Tibial artery (tissue), 4 donors: ENCODE measurements around the gene CAMTA1.

ENCODE experiments used
- DNase-seq, 2 donors: peaks; one replicate each; pipeline ENCODE4 v3.0.0-alpha.2; 2019
- H3K27ac ChIP-seq, 2 donors: fragments of 200-600 bp; sonication (generic) in 1 of 2; 1 replicate in 1 of 2; 2 replicates in 1 of 2; pipeline ENCODE4 v1.5.1; 2018 to 2019; ENCODE audit warnings: mild to moderate bottlenecking in 1 of 2
- H3K27me3 ChIP-seq, 2 donors: fragments of 200-600 bp; sonication (generic) in 1 of 2; one replicate each; pipeline versions ENCODE4 v1.5.1 to v1.6.0; 2016 to 2019
- H3K36me3 ChIP-seq, 3 donors: fragments of 200-600 bp; sonication (generic) in 2 of 3; one replicate each; pipeline ENCODE4 v1.5.1; 2016 to 2019; ENCODE audit warnings: mild to moderate bottlenecking in 2 of 3
- H3K4me1 ChIP-seq, 4 donors: fragments of 200-600 bp; sonication (generic) in 2 of 4; 1 replicate in 3 of 4; 2 replicates in 1 of 4; pipeline ENCODE4 v1.5.1; 2016 to 2019
- H3K4me3 ChIP-seq, 2 donors: fragments of 200-600 bp; sonication (generic) in 1 of 2; 1 replicate in 1 of 2; 2 replicates in 1 of 2; pipeline ENCODE4 v1.5.1; 2018 to 2019; ENCODE audit warnings: mild to moderate bottlenecking in 2 of 2
- H3K9me3 ChIP-seq, 3 donors: fragments of 200-600 bp; sonication (generic) in 1 of 3; one replicate each; pipeline ENCODE4 v1.5.1; 2016 to 2019
- intact Hi-C: fragments of 100-400 bp; cut with DNase I; formaldehyde crosslinking; loops from one replicate; pipeline ENCODE4 v1.15.0; 2023; ENCODE audit warnings: low total_unique reads
- TF ChIP-seq, protein P1 (sequence below), 2 experiments: fragments of 200-600 bp in 1 of 2; fragments of 450-650 bp in 1 of 2; IDR thresholded peaks; one replicate each; pipeline ENCODE4 v1.5.1; 2017 to 2019; ENCODE audit warnings: antibody characterized with exemption in 2 of 2, mild to moderate bottlenecking in 1 of 2, moderate library complexity in 1 of 2

The CAMTA1 gene

DNA sequence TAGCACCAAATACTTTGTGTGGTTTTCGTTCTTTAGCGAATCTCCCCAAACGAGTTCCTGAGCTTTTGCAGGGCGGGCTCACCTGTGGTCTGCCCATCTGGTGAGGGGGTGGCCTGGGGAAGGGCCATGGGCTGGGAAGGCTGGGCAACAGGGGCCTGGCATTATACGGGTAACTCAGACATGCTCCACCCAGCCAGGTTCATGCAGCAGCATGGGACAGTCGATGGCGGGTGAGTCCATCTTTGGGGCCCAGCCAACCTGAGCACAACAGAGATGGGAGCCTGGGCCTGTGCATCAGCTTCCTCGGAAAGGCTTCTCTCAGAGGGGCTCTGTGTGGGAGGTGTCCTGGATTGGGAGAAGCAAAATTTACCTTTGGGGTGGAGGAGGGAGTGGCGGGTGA, 302.6 kb downstream of the CAMTA1 start:
- no peak for DNase-seq
- Histone ChIP-seq H3K27ac (no peak overlapping the region), H3K36me3 (no peaks in the 10 kb centered on the region), H3K4me1 (no peaks in the 10 kb centered on the region), H3K27me3 (peaks cover 0 to 13% of the 10 kb centered on the region in 2 donors), H3K9me3 (no peaks in the 10 kb centered on the region), H3K4me3 (no peak overlapping the region)
- intact Hi-C loops: no loop called here
- TF ChIP-seq, protein P1, sequence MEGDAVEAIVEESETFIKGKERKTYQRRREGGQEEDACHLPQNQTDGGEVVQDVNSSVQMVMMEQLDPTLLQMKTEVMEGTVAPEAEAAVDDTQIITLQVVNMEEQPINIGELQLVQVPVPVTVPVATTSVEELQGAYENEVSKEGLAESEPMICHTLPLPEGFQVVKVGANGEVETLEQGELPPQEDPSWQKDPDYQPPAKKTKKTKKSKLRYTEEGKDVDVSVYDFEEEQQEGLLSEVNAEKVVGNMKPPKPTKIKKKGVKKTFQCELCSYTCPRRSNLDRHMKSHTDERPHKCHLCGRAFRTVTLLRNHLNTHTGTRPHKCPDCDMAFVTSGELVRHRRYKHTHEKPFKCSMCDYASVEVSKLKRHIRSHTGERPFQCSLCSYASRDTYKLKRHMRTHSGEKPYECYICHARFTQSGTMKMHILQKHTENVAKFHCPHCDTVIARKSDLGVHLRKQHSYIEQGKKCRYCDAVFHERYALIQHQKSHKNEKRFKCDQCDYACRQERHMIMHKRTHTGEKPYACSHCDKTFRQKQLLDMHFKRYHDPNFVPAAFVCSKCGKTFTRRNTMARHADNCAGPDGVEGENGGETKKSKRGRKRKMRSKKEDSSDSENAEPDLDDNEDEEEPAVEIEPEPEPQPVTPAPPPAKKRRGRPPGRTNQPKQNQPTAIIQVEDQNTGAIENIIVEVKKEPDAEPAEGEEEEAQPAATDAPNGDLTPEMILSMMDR (IDR thresholded peaks at IDR 0.05): no peak

DNA sequence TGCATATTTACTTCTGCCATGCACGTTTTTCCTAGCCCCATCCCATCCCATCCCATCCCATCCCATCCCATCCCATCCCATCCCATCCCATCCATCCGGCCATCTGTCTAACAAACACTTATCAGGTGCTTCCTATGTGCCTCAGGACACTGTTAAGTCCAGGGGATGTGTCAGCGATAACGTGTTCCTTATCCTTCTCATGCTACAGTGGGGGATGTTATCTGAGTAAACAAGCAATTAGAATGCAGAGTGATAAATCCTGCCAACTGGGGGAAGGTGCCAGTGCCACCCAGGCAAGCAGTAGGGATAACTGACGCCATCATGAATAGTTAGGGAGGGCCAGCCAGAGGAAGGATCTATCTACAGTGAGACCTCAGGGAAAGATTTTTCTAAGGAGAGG, 304.2 kb downstream of the CAMTA1 start:
- Histone ChIP-seq H3K36me3 (no peaks in the 10 kb centered on the region), H3K27me3 (peaks cover 0 to 19% of the 10 kb centered on the region in 2 donors), H3K4me1 (no peaks in the 10 kb centered on the region), H3K27ac (no peak overlapping the region), H3K9me3 (no peaks in the 10 kb centered on the region), H3K4me3 (no peak overlapping the region)
- DNase-seq: no peak
- TF ChIP-seq, protein P1 (IDR thresholded peaks at IDR 0.05): no peak
- intact Hi-C loops: no loop called here

DNA sequence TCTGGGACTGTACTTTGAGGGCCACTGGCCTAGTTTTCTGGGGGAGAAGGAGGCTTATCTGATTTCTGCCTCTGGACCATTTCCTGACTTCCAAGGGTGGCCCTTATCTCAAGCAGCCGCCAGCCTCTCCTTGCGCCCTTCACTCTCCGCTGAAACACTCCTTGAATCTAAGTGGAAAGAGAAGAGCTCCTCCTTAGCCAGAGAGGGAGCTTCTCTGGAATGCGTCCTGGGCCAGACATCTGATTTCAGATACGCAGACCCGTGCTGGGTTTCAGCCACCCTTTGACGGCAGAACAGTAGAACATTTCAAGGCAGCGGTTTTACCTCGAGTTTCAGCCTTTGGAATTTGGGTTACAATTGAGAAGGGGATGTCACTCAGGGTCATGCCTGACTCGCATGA, 308.0 kb downstream of the CAMTA1 start:
- Histone ChIP-seq H3K27me3 (peaks cover 0 to 34% of the 10 kb centered on the region in 2 donors), H3K27ac (no peak overlapping the region), H3K4me1 (no peaks in the 10 kb centered on the region), H3K9me3 (no peaks in the 10 kb centered on the region), H3K4me3 (no peak overlapping the region), H3K36me3 (no peaks in the 10 kb centered on the region)
- intact Hi-C loops: no loop called here
- no peak for DNase-seq
- TF ChIP-seq, protein P1 (IDR thresholded peaks at IDR 0.05): no peak

DNA sequence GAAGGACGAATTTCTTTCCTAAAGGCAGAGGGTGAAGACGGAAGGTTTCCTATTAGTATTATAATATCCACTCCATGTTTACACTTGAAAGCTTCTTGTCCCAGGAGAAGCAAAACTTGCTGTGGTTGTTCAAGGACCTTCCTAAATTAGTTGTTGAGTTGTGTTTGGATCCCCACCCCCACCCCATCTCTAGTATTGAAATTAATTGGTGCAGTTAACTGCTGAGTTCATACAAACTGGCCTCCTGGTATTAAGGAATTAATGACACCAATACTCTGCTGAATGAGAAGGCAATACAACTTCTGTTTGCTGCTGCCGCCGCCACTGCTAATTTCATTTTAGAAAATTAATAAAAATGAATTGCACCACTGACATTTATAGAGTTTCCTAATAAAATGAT, 308.8 kb downstream of the CAMTA1 start:
- TF ChIP-seq, protein P1 (IDR thresholded peaks at IDR 0.05): no peak
- Histone ChIP-seq H3K27me3 (peaks cover 0 to 40% of the 10 kb centered on the region in 2 donors), H3K36me3 (no peaks in the 10 kb centered on the region), H3K9me3 (no peaks in the 10 kb centered on the region), H3K4me1 (no peaks in the 10 kb centered on the region), H3K4me3 (no peak overlapping the region), H3K27ac (no peak overlapping the region)
- intact Hi-C loops: no loop called here
- DNase-seq: no peak

DNA sequence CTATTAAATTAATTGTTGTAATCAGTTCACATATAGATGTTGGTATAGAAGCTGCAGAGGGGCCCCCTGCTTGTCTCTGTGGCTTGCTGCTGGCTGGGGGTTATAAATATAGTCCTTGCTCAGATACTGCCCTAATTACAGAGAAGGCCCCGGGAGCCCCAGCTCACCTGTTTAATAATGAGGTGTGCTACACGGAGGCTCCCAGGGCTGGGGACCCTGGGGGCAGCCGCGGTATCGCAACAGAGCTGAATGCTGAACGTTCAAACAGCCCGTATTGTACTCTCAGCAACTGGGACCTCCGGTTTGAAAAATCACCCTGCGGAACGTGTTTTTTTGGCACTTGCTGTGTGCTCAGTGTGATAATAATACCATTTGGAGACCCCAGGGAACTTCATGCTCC, 309.3 kb downstream of the CAMTA1 start:
- Histone ChIP-seq H3K27me3 (peaks cover 0 to 45% of the 10 kb centered on the region in 2 donors), H3K4me3 (no peak overlapping the region), H3K4me1 (no peaks in the 10 kb centered on the region), H3K27ac (no peak overlapping the region), H3K36me3 (no peaks in the 10 kb centered on the region), H3K9me3 (no peaks in the 10 kb centered on the region)
- TF ChIP-seq, protein P1 (IDR thresholded peaks at IDR 0.05): no peak
- no peak for DNase-seq
- intact Hi-C loops: no loop called here

DNA sequence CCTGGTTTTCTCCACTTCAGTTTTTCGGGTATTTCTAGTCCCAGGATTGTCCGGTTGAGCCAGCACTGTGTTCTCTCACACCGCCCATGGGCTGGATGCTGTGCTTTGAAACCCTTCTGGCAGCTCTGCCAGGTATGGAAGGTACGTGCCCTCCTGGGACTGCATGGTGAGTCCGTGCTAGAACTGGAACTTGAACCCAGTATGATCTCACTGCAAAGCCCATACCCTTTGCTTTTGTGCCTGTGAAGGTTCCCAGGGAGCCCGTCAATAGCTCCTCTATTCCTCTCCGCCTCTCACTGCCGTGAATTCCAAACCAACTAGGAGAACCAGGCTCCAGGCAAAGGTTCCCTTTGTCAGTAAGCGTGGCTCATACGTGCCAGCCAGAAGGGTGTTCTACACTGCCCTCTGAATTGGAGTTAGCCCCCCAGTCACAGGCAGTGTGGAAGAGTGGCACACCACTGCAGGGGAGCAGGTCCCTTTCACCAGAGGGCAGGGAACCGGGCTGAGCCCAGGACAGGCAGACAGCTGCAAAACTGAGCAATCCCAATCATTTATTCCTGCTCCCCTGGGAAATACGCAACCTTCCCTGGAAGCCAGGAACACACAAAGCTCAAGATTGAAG, 310.2 kb downstream of the CAMTA1 start:
- TF ChIP-seq, protein P1 (IDR thresholded peaks at IDR 0.05): no peak
- no peaks in the 10 kb centered on the region for H3K4me1 ChIP-seq
- H3K9me3 ChIP-seq: no peaks in the 10 kb centered on the region
- DNase-seq: no peak
- H3K27ac ChIP-seq: no peak overlapping the region
- H3K27me3 ChIP-seq: peaks cover 0 to 54% of the 10 kb centered on the region in 2 donors
- no peak overlapping the region for H3K4me3 ChIP-seq
- intact Hi-C loops: no loop called here
- H3K36me3 ChIP-seq: no peaks in the 10 kb centered on the region
